ENCODE results near the gene TCF7L2.

TCF7L2 gene

DNA sequence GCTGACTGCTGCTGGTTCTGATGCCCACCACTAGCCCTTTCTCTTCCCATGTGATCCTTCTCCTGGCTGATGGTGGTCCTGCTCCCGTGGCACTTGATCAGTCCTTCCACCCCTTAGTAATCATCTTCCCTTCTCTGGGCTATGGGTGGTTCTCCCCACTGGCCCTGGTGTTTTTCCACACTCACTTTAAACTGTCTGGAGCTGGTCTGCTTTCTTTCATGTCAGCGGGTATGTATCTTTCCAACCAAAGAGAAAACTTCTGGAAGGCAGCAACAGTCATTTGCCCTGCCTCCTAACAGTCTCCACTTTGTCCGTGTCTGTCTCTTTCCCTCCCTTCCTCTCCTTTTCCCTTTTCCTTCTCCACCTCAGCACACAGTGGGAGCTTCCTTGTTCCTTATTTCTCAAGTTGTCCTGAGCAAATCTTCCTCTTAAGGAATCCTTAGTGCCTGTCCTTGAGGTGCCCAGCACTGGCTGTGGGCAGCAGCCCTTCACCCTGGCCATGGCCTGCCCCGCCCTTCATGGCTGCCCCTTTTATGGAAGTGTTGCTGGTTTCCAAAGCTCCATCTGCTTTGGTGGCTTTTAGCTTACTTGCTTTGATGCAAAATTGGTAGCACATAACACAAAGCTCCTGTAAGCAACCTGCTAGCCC lies 189.0 kb downstream of the TCF7L2 start:
- Histone ChIP-seq H3K36me3 (ENCODE audit: insufficient read depth, low read length) (peaks cover 3% of the 10 kb centered on the region; the same call in 1 of the 2 replicates), H3K9ac (ENCODE audit: low read depth, low read length) (no peak overlapping the region), H3K9me3 (ENCODE audit: control insufficient read depth, insufficient read depth, low read length) (no peaks in the 10 kb centered on the region), H3K4me1 (ENCODE audit: insufficient read depth, low read length) (peaks cover 42% of the 10 kb centered on the region)

DNA sequence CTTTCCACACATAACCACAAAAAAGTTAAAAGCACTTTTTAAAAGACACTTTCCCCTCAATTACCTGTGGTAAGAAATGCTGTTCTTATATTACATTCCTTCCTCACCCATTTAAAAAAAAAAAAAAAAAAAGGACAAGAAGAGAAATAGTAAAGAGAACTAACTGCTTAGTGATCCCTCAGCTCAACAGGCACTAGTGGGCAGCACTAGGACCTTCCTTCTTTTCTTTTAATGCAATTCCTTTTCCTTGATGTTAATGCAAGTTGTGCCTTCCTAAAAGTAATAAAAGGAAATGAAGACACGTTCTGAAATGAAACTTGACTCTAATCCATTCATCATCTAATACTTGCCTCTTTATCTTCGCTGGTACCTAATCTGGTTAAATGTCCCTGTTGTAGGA lies 189.7 kb downstream of the TCF7L2 start:
- H3K4me1 ChIP-seq (ENCODE audit: insufficient read depth, low read length) = peaks cover 36% of the 10 kb centered on the region
- H3K9ac ChIP-seq (ENCODE audit: low read depth, low read length) = no peak overlapping the region
- H3K36me3 ChIP-seq (ENCODE audit: insufficient read depth, low read length) = peaks cover 7% of the 10 kb centered on the region; the same call in 1 of the 2 replicates
- H3K9me3 ChIP-seq (ENCODE audit: control insufficient read depth, insufficient read depth, low read length) = no peaks in the 10 kb centered on the region

DNA sequence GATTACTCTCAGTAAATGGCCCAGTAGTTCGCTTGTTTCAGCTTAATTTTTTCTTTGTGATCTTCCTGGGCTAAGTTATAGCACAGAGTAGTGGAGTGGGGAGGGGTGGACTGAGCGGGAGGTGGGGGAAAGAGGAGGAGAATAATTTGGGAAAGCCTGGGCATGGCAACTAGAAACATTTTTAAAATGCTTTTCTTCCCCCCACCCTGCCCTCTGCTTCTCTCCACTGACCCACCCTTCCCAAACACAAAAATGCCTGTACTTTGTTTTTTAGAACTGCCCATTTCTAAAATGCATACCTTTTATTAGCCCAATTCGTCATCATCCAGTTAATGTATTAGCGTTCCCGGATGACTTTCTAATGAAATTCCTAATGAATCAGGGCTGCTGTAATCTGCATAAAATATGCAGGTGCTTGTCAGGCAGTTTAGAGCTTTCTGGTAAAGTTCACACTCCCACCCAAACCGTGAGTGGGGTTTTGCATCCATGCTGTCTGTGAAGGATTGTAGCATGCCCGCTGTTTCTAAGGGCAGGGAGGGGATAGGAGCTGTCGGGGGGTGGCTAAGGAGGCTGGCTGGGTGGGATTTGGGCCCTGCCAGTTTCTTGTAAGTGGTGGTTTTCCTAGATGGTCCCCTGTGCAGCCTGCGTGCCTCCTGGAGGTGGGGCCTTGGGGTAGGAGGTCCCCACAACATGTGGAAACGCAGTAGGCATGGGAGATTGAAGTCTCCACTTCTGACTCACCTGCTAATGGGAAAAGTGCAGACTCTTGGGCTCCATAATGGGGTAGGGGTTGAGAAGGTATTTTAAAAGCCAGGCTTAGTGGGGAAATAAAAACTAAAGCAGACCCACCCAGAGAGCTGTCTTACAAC lies 190.3 kb downstream of the TCF7L2 start:
- no peak overlapping the region for H3K9ac ChIP-seq (ENCODE audit: low read depth, low read length)
- peaks cover 12% of the 10 kb centered on the region for H3K36me3 ChIP-seq (ENCODE audit: insufficient read depth, low read length)
- H3K4me1 ChIP-seq (ENCODE audit: insufficient read depth, low read length) = peaks cover 30% of the 10 kb centered on the region
- H3K9me3 ChIP-seq (ENCODE audit: control insufficient read depth, insufficient read depth, low read length) = no peaks in the 10 kb centered on the region

DNA sequence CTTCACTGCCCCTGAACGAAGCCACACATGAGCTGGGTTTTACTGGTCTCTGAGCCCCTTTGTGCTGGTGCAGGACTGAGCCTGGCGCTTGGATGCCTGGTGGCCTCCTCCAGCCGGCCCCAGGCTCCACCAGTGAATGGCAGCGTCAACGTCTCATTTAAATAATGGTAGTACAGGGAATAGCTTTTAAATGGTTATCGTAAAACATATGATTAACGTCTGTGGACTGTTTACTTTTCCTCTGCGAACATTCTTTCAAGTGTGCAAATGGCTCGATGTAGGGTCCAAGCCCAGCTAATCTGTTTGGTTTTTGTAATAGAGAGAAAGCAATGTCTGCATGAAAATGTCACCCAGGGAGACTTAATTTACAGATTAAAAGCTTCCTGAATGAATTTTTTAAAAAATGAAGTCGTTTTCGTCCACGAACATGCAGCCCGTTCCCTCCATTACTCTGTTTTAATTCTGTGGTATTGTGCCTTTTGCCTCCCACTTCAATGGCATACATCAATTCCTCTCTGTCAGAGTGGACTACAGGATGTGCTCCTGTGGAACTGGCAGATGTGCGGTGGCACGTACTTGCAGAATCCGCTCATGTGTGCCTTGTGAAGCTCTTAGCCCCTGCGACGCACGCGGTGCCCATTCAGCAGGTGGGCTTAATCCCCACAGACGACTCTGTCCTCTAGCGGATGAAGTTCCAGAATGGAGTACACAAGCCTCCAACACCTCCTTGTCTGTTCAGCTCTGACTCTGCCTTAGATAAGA lies 192.7 kb downstream of the TCF7L2 start:
- peaks cover 21% of the 10 kb centered on the region for H3K36me3 ChIP-seq (ENCODE audit: insufficient read depth, low read length)

DNA sequence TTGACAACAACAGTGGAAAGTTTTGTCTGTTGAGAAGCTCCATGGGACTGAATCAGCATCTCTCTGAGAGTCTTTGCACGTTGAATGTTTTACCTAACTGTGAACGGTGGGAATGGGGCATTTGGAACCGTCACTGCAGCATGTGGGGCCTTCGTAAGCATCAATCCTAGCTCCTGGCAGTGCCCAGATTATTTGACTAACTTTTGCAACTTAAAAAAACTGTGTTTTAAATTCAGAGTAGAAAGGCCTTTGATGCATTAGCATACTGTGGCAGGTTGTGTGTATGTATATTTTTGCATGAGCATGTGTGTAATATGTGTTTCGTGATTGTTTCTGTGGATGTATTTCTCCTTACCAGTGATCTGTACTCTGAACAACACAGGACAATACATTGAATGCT lies 194.5 kb downstream of the TCF7L2 start:
- H3K9ac ChIP-seq (ENCODE audit: low read depth, low read length) = no peak overlapping the region
- peaks cover 11% of the 10 kb centered on the region for H3K4me1 ChIP-seq (ENCODE audit: insufficient read depth, low read length)
- H3K9me3 ChIP-seq (ENCODE audit: control insufficient read depth, insufficient read depth, low read length) = no peaks in the 10 kb centered on the region
- H3K36me3 ChIP-seq (ENCODE audit: insufficient read depth, low read length) = peaks cover 25% of the 10 kb centered on the region

More for the DNA sequence above, 192.7 kb downstream of the TCF7L2 start:
- Histone ChIP-seq H3K4me1 (ENCODE audit: insufficient read depth, low read length) (peaks cover 17% of the 10 kb centered on the region), H3K9ac (ENCODE audit: low read depth, low read length) (no peak overlapping the region), H3K9me3 (ENCODE audit: control insufficient read depth, insufficient read depth, low read length) (no peaks in the 10 kb centered on the region)

DNA sequence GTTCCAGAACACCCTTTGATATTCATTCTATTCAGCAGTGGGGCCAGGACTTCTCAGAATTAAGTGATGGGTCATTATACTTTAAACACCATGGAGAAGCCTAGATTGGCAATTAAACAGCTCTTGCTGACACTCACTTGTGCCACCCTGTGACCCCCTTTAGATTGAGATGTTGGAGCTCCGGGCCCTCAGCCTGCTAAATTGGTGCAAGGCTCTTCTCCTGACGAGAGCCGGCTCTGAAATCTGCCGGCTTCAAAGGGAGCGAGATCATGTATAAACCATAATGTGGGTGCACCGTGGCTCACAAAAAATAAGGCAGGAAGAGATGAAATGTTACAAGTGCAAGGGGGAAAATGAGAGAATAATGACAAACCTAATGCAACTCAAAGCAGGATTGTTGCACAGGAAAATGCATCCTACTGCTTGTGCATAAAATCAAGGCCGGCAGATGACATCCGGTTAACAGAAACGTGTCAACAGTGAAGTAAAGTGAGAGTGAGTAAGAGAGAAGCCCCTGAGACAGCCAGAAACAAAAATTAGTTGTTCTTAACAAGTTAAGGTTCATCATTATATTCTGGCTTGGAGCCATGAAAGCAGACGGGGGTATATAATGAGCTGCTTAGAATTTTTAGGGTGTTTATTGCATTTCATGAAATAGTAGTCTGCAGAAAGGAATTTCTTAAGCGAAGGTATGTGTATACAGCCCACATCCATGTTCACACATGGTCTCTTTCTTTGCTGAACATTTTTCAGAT lies 198.2 kb downstream of the TCF7L2 start:
- H3K4me1 ChIP-seq (ENCODE audit: insufficient read depth, low read length) = no peaks in the 10 kb centered on the region
- H3K9ac ChIP-seq (ENCODE audit: low read depth, low read length) = no peak overlapping the region
- no peaks in the 10 kb centered on the region for H3K9me3 ChIP-seq (ENCODE audit: control insufficient read depth, insufficient read depth, low read length)
- peaks cover 50% of the 10 kb centered on the region for H3K36me3 ChIP-seq (ENCODE audit: insufficient read depth, low read length)

DNA sequence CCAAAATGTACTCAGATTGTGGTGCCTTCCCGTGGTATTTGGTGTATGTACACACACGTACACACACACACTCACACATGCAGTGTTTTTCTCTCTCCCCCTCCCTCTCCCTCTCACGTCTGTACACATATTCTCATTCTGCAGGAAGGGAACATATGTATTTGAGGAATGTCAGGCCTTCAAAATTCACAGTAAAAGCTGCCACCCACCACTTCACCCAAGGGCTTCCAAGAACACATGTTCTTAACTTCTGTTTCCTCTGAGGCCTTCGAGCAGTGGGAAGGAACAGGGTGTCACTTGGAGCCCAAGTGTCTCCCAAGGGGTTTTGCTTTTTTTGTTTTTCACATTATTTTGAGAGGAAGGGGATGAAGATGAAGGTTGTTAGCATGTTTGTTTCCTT lies 198.9 kb downstream of the TCF7L2 start:
- no peaks in the 10 kb centered on the region for H3K9me3 ChIP-seq (ENCODE audit: control insufficient read depth, insufficient read depth, low read length)
- H3K4me1 ChIP-seq (ENCODE audit: insufficient read depth, low read length) = no peaks in the 10 kb centered on the region
- no peak overlapping the region for H3K9ac ChIP-seq (ENCODE audit: low read depth, low read length)
- H3K36me3 ChIP-seq (ENCODE audit: insufficient read depth, low read length) = peaks cover 49% of the 10 kb centered on the region

DNA sequence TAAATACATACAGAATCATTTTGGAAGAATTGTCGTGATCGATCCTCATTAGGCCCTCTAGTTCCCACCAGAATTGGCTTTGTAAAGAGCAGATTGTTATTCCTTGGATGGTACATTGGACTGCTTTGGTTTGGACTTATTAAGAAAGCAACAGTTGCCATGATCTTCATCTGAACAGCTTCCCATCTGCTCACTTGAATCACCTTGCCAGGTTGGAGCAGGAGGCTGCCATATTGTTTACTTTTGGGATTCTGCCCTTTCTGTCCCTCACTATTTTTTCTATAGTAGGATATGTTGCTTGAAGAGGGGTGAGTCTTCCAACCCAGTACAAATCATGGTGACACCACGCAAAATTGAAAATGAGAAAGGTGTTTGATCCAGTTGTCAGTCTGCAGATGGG lies 199.6 kb downstream of the TCF7L2 start:
- H3K36me3 ChIP-seq (ENCODE audit: insufficient read depth, low read length) = peaks cover 50% of the 10 kb centered on the region
- no peaks in the 10 kb centered on the region for H3K9me3 ChIP-seq (ENCODE audit: control insufficient read depth, insufficient read depth, low read length)
- no peaks in the 10 kb centered on the region for H3K4me1 ChIP-seq (ENCODE audit: insufficient read depth, low read length)
- no peak overlapping the region for H3K9ac ChIP-seq (ENCODE audit: low read depth, low read length)

DNA sequence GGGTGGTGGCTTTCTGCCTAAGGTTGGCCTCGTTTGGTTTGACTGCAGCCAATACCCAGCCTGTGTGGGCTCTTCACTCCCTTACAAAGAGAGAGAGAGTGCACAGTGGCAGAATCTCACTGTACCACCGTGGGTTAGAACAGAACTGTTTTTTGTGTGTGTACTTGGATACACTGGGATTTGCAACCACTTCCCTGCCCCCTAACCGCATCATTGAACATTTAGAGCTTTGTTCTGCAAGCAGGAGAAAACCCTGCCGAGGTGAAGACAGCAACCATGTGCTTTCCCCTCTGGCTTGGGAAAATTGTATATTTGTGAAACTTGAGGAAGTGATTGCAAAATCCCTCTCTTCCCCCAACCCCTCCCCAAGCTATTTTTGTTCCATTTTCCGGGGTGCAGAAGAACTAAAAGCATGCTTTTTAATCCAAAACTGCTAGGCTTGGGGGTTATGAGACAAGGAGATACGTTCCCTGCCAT lies 201.2 kb downstream of the TCF7L2 start:
- Histone ChIP-seq H3K9me3 (ENCODE audit: control insufficient read depth, insufficient read depth, low read length) (no peaks in the 10 kb centered on the region), H3K4me1 (ENCODE audit: insufficient read depth, low read length) (no peaks in the 10 kb centered on the region), H3K36me3 (ENCODE audit: insufficient read depth, low read length) (peaks cover 45% of the 10 kb centered on the region), H3K9ac (ENCODE audit: low read depth, low read length) (no peak overlapping the region)

DNA sequence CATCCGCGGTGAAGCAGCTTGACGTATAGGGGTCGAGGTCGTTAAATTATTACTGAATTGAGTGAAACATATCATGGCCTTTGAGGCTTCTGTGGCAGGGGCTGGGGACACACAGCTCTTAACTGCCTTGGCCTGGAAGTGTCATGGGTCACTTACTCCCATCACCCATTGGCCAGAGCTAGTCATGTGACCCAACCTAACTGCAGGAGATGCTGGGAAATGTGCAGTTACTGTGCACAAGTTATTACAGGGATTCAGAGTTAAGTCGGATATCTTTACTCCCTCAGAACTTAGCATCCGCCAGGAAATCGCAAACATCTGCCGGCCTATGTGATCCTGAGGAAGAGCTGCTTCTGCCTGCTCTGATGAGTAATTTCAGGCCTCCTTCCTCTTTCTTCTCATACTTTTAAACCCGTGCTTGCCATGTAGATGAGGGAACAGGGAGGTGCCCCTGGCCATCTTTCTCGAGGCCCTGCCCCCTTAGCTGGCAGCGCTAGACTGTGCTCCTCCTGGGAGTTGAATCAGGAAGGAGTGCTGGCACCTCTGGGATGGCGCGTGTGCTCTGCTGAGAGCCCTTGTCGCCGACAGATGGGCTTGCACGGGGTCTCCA lies 203.6 kb downstream of the TCF7L2 start:
- Histone ChIP-seq H3K4me1 (ENCODE audit: insufficient read depth, low read length) (peaks cover 4% of the 10 kb centered on the region; the same call in 1 of the 2 replicates), H3K9ac (ENCODE audit: low read depth, low read length) (no peak overlapping the region), H3K36me3 (ENCODE audit: insufficient read depth, low read length) (peaks cover 41% of the 10 kb centered on the region), H3K9me3 (ENCODE audit: control insufficient read depth, insufficient read depth, low read length) (no peaks in the 10 kb centered on the region)

DNA sequence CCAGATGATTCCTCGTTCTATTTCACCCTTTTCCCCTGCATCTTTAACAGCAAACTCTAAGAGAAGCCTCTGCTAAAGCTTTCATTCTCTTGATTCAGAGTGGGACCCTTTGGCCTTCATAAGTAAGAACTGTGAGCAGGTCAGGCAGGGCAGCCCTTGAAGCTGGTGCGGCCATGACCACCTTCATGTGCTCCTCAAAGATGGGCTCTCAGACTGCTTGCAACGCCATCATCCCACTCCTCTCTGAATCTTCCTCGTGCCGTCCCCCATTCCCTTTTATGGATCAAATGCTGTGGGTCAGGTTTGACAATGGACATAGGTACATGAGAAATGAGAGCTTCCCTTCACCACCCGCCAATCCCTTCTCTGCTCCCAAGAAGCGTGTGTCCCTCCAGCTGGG lies 207.4 kb downstream of the TCF7L2 start:
- H3K9ac ChIP-seq (ENCODE audit: low read depth, low read length) = no peak overlapping the region
- H3K9me3 ChIP-seq (ENCODE audit: control insufficient read depth, insufficient read depth, low read length) = no peaks in the 10 kb centered on the region
- H3K4me1 ChIP-seq (ENCODE audit: insufficient read depth, low read length) = peaks cover 8% of the 10 kb centered on the region
- peaks cover 36% of the 10 kb centered on the region for H3K36me3 ChIP-seq (ENCODE audit: insufficient read depth, low read length)

DNA sequence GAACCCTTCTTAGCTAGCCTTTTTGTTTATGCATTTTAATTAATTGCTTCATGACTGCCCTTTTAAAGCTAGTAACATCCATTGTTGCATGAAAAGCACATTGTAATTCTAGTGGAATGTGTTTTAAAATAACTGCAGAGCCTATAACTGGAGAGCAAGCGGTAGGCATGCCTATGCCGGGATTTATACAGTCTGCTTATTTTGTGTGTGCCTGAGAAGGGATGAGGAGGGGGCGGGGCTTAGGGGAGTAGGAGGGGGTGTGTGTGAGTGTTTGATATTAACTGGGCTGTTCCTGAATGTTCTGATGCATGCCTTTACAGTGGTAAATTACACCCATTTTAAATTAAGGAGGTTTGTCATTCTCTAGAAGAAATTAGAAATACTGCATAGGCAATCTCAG lies 208.1 kb downstream of the TCF7L2 start:
- peaks cover 29% of the 10 kb centered on the region for H3K36me3 ChIP-seq (ENCODE audit: insufficient read depth, low read length)
- no peak overlapping the region for H3K9ac ChIP-seq (ENCODE audit: low read depth, low read length)
- no peaks in the 10 kb centered on the region for H3K9me3 ChIP-seq (ENCODE audit: control insufficient read depth, insufficient read depth, low read length)
- H3K4me1 ChIP-seq (ENCODE audit: insufficient read depth, low read length) = peaks cover 8% of the 10 kb centered on the region

DNA sequence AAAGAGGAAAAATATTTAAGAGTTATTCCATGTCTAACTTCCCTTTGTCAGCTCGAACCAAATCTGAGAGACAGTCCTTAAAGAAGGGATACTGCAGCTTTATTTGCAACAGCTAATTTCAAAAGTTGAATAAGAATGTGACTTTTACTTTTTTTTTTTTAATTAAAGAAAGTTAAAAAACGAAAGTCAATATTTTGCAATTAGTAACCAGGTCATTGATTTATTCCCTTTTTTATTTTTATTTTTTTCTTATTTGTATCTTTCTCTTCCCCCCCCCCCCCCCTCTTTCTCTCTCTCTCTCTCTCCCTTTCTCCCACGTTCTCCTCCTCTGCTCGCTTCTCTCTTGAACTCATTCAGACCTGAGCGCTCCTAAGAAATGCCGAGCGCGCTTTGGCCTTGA lies 209.5 kb downstream of the TCF7L2 start:
- H3K9me3 ChIP-seq (ENCODE audit: control insufficient read depth, insufficient read depth, low read length) = no peaks in the 10 kb centered on the region
- peaks cover 12% of the 10 kb centered on the region for H3K4me1 ChIP-seq (ENCODE audit: insufficient read depth, low read length)
- H3K36me3 ChIP-seq (ENCODE audit: insufficient read depth, low read length) = peaks cover 24% of the 10 kb centered on the region
- no peak overlapping the region for H3K9ac ChIP-seq (ENCODE audit: low read depth, low read length)

All from ES-I3 (cell line).